Ishikawa (cell line): ENCODE results near the gene RABGAP1L.

Experiments used
- CEBPB ChIP-seq: IDR thresholded peaks from 2 replicates; pipeline ENCODE4 v1.6.1; 2012
- CREB1 ChIP-seq: IDR thresholded peaks from 2 replicates; pipeline ENCODE4 v1.6.1; 2012; ENCODE audit warnings: low read depth
- EGR1 ChIP-seq: IDR thresholded peaks from 2 replicates; pipeline ENCODE4 v1.6.1; 2012
- EP300 ChIP-seq: IDR thresholded peaks from 2 replicates; pipeline ENCODE4 v1.6.1; 2012; ENCODE audit warnings: borderline replicate concordance
- FOXM1 ChIP-seq: IDR thresholded peaks from 2 replicates; pipeline ENCODE4 v1.6.1; 2012; ENCODE audit warnings: low read depth, borderline replicate concordance
- NFIC ChIP-seq: IDR thresholded peaks from 2 replicates; pipeline ENCODE4 v1.6.1; 2012
- RAD21 ChIP-seq: IDR thresholded peaks from 2 replicates; pipeline ENCODE4 v1.6.1; 2012; ENCODE audit warnings: low read depth
- TAF1 ChIP-seq: IDR thresholded peaks from 2 replicates; pipeline ENCODE4 v1.6.1; 2012; ENCODE audit warnings: low read depth, mild to moderate bottlenecking
- TCF12 ChIP-seq: IDR thresholded peaks from 2 replicates; pipeline ENCODE4 v1.6.1; 2012; ENCODE audit warnings: low read depth
- TEAD4 ChIP-seq: IDR thresholded peaks from 2 replicates; pipeline ENCODE4 v1.6.1; 2012
- YY1 ChIP-seq: IDR thresholded peaks from 2 replicates; pipeline ENCODE4 v1.6.1; 2012; ENCODE audit warnings: low read depth
- ZBTB7A ChIP-seq: IDR thresholded peaks from 2 replicates; pipeline ENCODE4 v1.6.1; 2012; ENCODE audit warnings: low read depth
- TF ChIP-seq, protein P1 (sequence below): IDR thresholded peaks from 2 replicates; pipeline ENCODE4 v1.6.1; 2012
- TF ChIP-seq, protein P2 (sequence below): IDR thresholded peaks from 2 replicates; pipeline ENCODE4 v1.6.1; 2012; ENCODE audit warnings: low read depth, mild to moderate bottlenecking
- TF ChIP-seq, protein P3 (sequence below): IDR thresholded peaks from 2 replicates; pipeline ENCODE4 v1.6.1; 2012

RABGAP1L gene

DNA sequence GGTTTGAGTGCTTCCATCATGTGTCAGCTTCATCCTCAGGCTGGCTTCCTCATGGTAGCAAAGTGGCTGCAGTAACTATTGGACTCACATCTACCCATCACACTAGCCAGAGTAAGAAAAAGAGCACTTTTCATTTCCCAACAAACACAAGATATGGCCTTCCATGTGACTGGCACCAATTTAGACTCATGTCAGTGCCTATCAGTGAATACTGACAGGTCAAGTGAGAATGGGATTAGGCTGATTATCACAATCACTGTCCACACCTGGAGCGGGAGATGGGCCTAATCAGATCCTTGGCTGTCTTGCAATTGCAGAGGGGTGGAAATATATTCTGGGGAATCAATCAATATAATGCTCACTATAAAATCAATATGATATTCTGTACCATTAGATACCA, 2.9 kb upstream of the RABGAP1L start:
- TF ChIP-seq EP300: no peak
- no peak for TF ChIP-seq CREB1
- no peak for TF ChIP-seq TCF12
- TF ChIP-seq YY1: no peak
- TF ChIP-seq RAD21: no peak
- TF ChIP-seq, protein P1, sequence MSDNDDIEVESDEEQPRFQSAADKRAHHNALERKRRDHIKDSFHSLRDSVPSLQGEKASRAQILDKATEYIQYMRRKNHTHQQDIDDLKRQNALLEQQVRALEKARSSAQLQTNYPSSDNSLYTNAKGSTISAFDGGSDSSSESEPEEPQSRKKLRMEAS: no peak
- no peak for TF ChIP-seq NFIC
- TF ChIP-seq ZBTB7A: no peak

DNA sequence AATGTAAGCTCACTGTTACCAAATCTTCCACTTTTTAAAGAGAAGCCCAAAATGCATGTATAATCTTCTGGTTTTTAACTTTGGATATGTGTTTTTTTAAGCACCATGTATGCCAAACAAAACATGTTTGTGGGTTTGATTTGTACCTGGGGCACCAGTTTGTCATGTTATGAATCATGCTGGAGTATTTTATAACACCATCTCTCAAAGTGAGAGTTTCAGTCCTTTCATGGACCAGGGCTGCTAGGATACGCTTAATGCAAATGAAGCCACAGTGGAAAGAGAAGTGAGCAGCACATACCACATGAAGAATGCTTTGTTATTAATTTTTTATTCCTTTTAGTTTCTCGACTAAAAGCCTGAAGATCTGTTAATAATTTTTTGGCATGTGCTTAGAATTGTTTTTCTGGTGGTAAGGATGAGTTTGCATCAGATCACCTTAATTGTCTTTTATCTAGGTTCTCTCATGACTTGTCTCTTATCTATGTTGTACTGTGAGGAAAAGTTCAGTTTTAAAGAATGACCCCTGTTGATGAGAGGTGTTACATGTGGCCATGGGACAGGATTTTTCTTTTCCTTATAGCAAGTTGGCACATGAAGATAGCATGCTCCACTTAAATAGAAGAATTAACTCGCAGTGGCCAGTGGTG, 2.0 kb upstream of the RABGAP1L start:
- TF ChIP-seq NFIC (no peak), EGR1 (no peak), TEAD4 (no peak), ZBTB7A (no peak), CREB1 (no peak), TAF1 (no peak), TCF12 (no peak), EP300 (no peak), FOXM1 (no peak), CEBPB (no peak), YY1 (no peak), RAD21 (no peak)
- TF ChIP-seq, protein P2, sequence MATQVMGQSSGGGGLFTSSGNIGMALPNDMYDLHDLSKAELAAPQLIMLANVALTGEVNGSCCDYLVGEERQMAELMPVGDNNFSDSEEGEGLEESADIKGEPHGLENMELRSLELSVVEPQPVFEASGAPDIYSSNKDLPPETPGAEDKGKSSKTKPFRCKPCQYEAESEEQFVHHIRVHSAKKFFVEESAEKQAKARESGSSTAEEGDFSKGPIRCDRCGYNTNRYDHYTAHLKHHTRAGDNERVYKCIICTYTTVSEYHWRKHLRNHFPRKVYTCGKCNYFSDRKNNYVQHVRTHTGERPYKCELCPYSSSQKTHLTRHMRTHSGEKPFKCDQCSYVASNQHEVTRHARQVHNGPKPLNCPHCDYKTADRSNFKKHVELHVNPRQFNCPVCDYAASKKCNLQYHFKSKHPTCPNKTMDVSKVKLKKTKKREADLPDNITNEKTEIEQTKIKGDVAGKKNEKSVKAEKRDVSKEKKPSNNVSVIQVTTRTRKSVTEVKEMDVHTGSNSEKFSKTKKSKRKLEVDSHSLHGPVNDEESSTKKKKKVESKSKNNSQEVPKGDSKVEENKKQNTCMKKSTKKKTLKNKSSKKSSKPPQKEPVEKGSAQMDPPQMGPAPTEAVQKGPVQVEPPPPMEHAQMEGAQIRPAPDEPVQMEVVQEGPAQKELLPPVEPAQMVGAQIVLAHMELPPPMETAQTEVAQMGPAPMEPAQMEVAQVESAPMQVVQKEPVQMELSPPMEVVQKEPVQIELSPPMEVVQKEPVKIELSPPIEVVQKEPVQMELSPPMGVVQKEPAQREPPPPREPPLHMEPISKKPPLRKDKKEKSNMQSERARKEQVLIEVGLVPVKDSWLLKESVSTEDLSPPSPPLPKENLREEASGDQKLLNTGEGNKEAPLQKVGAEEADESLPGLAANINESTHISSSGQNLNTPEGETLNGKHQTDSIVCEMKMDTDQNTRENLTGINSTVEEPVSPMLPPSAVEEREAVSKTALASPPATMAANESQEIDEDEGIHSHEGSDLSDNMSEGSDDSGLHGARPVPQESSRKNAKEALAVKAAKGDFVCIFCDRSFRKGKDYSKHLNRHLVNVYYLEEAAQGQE: no peak
- TF ChIP-seq, protein P1: no peak
- TF ChIP-seq, protein P3, sequence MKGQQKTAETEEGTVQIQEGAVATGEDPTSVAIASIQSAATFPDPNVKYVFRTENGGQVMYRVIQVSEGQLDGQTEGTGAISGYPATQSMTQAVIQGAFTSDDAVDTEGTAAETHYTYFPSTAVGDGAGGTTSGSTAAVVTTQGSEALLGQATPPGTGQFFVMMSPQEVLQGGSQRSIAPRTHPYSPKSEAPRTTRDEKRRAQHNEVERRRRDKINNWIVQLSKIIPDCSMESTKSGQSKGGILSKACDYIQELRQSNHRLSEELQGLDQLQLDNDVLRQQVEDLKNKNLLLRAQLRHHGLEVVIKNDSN: no peak

DNA sequence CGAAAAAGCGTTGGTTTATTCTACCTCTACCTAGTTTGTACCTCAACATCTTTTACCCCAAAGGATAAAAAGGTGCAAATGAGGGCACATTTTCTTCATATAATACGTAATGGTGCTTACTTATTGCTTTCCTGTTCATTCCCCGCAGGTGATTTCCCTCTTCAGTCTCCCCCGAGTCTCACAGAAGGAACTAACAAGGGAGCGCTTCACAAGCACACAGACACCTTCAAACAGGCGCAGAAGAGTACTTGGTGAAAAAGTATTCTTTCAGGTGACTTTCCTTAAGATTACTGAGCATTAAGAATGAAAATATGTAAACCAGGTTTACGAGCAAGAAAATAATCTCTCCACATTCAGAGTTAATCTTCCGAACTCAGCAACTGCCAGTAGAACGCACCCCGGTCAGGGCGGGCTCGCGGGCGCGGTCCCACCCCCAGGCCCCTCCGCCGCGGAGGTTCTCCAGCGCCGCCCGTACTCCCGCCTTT, 511 bp upstream of the RABGAP1L start:
- TF ChIP-seq ZBTB7A (peak; percentile 70; the same call in 1 of the 2 replicates), CREB1 (no peak)

DNA sequence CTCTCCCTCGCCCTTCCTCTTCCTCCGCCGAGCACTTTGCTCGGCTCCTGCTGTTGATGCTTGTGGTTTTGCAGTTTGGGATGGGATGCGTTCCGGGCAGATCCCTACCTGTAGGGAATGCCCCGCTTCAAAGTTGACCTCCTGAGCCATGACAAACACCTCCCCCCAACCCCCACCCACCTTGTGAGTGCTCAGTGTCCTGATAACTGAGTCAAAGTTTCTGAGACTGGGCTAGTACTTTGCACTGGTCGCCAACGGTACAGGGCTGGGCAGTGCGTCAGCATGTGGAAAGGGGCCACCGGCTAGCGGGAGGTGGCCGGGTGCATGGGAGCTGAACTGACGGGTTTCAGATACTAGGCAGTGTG, 771 bp downstream of the RABGAP1L start:
- TF ChIP-seq NFIC (no peak), YY1 (no peak), RAD21 (no peak), ZBTB7A (no peak), TCF12 (no peak), FOXM1 (no peak), TAF1 (no peak), CEBPB (no peak), CREB1 (no peak)
- TF ChIP-seq, protein P2: no peak

DNA sequence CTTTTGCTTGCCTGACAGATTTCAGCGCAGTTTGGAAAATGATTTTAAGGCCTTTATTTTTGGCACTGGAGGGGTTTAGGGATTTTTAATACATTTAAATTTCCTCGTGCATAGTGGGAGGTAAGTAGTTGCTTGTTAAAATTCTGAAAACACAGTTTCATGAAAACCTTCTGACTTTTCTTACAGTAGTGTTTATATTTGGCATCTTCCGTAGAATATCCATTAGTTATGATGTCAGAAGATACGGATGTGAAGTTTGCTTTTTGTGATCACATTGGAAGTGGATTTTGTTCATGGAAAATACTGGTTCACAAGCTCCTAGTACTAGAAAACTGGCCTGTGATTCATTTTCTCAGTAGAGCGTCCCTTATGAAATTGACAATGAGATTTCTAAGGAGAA, 1.3 kb downstream of the RABGAP1L start:
- TF ChIP-seq CEBPB: no peak
- TF ChIP-seq CREB1: no peak
- no peak for TF ChIP-seq EGR1
- no peak for TF ChIP-seq NFIC
- TF ChIP-seq TCF12: no peak
- TF ChIP-seq TAF1: no peak
- TF ChIP-seq, protein P2: no peak
- TF ChIP-seq RAD21: no peak
